Kidney (tissue), 14 donors: Measurements from ENCODE around the gene DPYSL3. TPM values are rescaled to one million over a fixed set of nuclear protein-coding genes. Genes with fewer than 3 reads are reported as not detected.

Source experiments
- DNase-seq, 5 donors: peaks; one replicate each; pipeline ENCODE4 v3.0.0-alpha.2; 2013 to 2020
- FAIRE-seq: peaks from 2 replicates; lab custom pipeline; 2012; peaks lifted over from hg19 to GRCh38; lab: Jason Lieb, UNC
- H3K27ac ChIP-seq, 2 donors: one replicate each; pipeline ENCODE4 v1.7.0; 2013; ENCODE audit warnings: low read depth in 2 of 2, low read length in 2 of 2, inconsistent platforms in 1 of 2
- H3K27me3 ChIP-seq: one replicate; pipeline ENCODE4 v1.7.1; 2013; ENCODE audit warnings: low read length, inconsistent platforms; ENCODE audit not compliant: control insufficient read depth, insufficient read depth
- H3K36me3 ChIP-seq, 3 donors: one replicate each; pipeline versions ENCODE4 v1.7.0 to v1.7.1; 2013; ENCODE audit warnings: low read length in 3 of 3, control low read depth in 1 of 3, inconsistent platforms in 1 of 3; ENCODE audit not compliant: insufficient read depth in 3 of 3, control insufficient read depth in 2 of 3
- H3K4me1 ChIP-seq, 3 donors: one replicate each; pipeline versions ENCODE4 v1.7.0 to v1.7.1; 2013; ENCODE audit warnings: low read length in 3 of 3, inconsistent platforms in 1 of 3, low read depth in 1 of 3; ENCODE audit not compliant: control insufficient read depth in 2 of 3, insufficient read depth in 2 of 3
- H3K4me3 ChIP-seq, 3 donors: one replicate each; pipeline versions ENCODE4 v1.7.0 to v1.8.1; 2013; ENCODE audit warnings: low read length in 3 of 3, control low read depth in 1 of 3, inconsistent platforms in 1 of 3
- H3K9ac ChIP-seq, 3 donors: one replicate each; pipeline versions ENCODE4 v1.7.0 to v1.7.1; 2013; ENCODE audit warnings: low read length in 3 of 3, control low read depth in 1 of 3, inconsistent platforms in 1 of 3
- H3K9me3 ChIP-seq, 3 donors: one replicate each; pipeline versions ENCODE4 v1.7.0 to v1.7.1; 2013; ENCODE audit warnings: low read length in 3 of 3, control low read depth in 1 of 3, inconsistent platforms in 1 of 3; ENCODE audit not compliant: control insufficient read depth in 2 of 3, insufficient read depth in 1 of 3
- intact Hi-C: fragments of 100-400 bp; cut with DNase I; formaldehyde crosslinking; loops from one replicate; pipeline ENCODE4 v1.11.1; 2022
- polyA plus RNA-seq: library from polyadenylated mRNA; stranded (reverse); fragments of 350-450 nt; fragmentation: Illumina TruSeq; extraction: RNeasy Lipid Tissue Mini Kit (QIAGEN cat#74804); gene quantifications from one replicate; pipeline ENCODE4 v1.2.3, GENCODE V29; 2014; ENCODE audit warnings: low read depth, low replicate concordance; ENCODE audit not compliant: insufficient read depth
- total RNA-seq: library from RNA; stranded (reverse); fragmentation: NEBNext Ultra II Directional; extraction: Animal tissue kit (Norgen Biotek cat#: 25700); gene quantifications from one replicate; pipeline ENCODE4 v1.2.1, GENCODE V29; 2021
- TF ChIP-seq, protein P1 (sequence below): IDR thresholded peaks from 3 replicates; pipeline ENCODE4 v1.5.1; 2012; ENCODE audit warnings: mild to moderate bottlenecking, moderate library complexity, borderline replicate concordance; ENCODE audit not compliant: insufficient read depth; ENCODE audit errors: extremely low read depth
- donor health status: control.
- donor health status: control.
- donor health status: control.
- donor health status: control.
- donor health status: control.
- donor health status: DM: yes; HTN: yes; CAD: no.
- donor health status: Normal renal cell carcinoma (clear cell type).

DPYSL3 gene
- total and polyA plus RNA-seq, 2 donors from 2014 or later, result 7.1 to 19.1 TPM

DNA sequence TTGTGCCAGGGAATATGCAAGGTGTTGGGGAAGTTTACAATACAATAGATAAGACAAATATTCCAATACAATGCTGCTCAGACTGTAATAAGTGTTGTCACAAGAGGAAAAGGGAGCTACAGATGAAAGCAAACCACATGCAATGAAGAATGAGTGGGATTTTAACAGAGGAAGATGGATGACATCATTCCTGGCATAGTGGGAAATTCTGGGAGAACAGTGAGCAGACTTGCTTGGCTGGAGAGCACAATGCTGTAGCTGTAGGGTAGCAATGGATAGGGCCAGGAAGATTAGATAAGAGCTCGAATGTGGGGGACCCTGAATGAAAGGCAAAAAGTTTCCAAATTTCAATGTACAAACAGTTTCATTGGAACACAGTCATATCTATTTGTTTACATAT, 9.5 kb upstream of the DPYSL3 start:
- H3K9ac ChIP-seq, result no peak overlapping the region
- intact Hi-C loops, result no loop called here
- TF ChIP-seq, protein P1, sequence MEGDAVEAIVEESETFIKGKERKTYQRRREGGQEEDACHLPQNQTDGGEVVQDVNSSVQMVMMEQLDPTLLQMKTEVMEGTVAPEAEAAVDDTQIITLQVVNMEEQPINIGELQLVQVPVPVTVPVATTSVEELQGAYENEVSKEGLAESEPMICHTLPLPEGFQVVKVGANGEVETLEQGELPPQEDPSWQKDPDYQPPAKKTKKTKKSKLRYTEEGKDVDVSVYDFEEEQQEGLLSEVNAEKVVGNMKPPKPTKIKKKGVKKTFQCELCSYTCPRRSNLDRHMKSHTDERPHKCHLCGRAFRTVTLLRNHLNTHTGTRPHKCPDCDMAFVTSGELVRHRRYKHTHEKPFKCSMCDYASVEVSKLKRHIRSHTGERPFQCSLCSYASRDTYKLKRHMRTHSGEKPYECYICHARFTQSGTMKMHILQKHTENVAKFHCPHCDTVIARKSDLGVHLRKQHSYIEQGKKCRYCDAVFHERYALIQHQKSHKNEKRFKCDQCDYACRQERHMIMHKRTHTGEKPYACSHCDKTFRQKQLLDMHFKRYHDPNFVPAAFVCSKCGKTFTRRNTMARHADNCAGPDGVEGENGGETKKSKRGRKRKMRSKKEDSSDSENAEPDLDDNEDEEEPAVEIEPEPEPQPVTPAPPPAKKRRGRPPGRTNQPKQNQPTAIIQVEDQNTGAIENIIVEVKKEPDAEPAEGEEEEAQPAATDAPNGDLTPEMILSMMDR, result no peak
- no peaks in the 10 kb centered on the region for H3K27me3 ChIP-seq
- H3K36me3 ChIP-seq, result no peaks in the 10 kb centered on the region
- H3K27ac ChIP-seq, result no peak overlapping the region
- FAIRE-seq (no peak), DNase-seq (no peak)
- no peaks in the 10 kb centered on the region for H3K4me1 ChIP-seq
- no peaks in the 10 kb centered on the region for H3K9me3 ChIP-seq
- H3K4me3 ChIP-seq, result no peak overlapping the region

DNA sequence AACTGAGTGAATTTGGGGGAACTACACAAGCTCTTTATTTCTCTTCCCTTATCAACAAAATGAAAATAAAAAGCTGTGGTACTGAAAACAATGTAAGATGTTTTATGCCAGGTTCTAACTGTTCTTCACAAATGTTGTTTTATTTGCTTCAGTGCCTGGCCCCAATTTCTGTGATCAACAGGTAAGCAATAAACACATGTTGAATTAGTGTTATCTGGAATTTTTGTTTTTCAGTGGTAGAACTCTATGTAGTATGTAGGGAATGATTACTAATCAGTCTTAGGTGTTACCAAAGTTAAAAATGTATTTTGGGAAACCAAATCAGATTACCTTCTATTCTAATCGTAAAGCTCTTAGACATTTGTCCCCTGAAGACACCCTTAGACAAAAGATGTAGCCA, 7.5 kb upstream of the DPYSL3 start:
- TF ChIP-seq, protein P1, result no peak
- Histone ChIP-seq H3K27ac (no peak overlapping the region), H3K36me3 (no peaks in the 10 kb centered on the region), H3K9ac (no peak overlapping the region), H3K27me3 (no peaks in the 10 kb centered on the region), H3K4me1 (no peaks in the 10 kb centered on the region), H3K9me3 (no peaks in the 10 kb centered on the region), H3K4me3 (no peak overlapping the region)
- intact Hi-C loops, result no loop called here
- DNase-seq (no peak), FAIRE-seq (no peak)

DNA sequence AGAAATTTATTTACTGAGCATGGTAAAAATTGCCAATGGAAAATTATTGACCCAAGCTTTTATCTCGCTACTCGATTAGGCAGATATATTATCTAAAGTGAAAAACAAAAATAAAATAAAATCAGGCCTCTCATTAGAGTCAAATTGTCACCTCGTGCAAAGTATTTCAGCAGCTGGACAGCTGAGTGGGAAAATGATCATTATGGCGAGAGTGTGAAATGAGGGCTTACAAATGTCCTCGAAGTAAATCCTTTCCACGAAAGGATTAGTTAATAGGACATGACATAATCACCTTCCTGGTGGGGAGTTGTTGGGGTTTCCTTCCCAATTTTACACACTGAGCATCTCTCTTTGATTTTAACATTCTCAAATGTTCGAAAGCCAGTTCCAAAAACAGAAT, 5.4 kb upstream of the DPYSL3 start:
- intact Hi-C loops, result no loop called here
- peaks cover 6% of the 10 kb centered on the region for H3K27me3 ChIP-seq
- no peaks in the 10 kb centered on the region for H3K9me3 ChIP-seq
- no peak overlapping the region for H3K27ac ChIP-seq
- FAIRE-seq (no peak), DNase-seq (no peak)
- H3K4me1 ChIP-seq, result no peaks in the 10 kb centered on the region
- no peak overlapping the region for H3K4me3 ChIP-seq
- no peaks in the 10 kb centered on the region for H3K36me3 ChIP-seq
- TF ChIP-seq, protein P1, result no peak
- H3K9ac ChIP-seq, result no peak overlapping the region
